Neutrophil (primary cell): ENCODE measurements around the gene RAC2.
A peak's percentile ranks its signal among the peaks of the same experiment; 100 is the strongest.

Experiments
- H3K27ac ChIP-seq: fragments of 200-600 bp; sonication (generic); 2 replicates; pipeline ENCODE4 v1.5.1; 2016; ENCODE audit warnings: mild to moderate bottlenecking, moderate library complexity
- H3K27me3 ChIP-seq: fragments of 200-600 bp; sonication (generic); 2 replicates; pipeline ENCODE4 v1.6.0; 2016; ENCODE audit warnings: mild to moderate bottlenecking
- H3K36me3 ChIP-seq: fragments of 200-600 bp; sonication (generic); 2 replicates; pipeline ENCODE4 v1.5.1; 2017
- H3K4me1 ChIP-seq, 2 experiments: fragments of 200-600 bp in 1 of 2; sonication (generic) in 1 of 2; 1 replicate in 1 of 2; 2 replicates in 1 of 2; pipeline versions ENCODE4 v1.5.1 to v1.6.1; 2013 to 2016; ENCODE audit warnings: low read depth in 1 of 2, low read length in 1 of 2, mild to moderate bottlenecking in 1 of 2, moderate library complexity in 1 of 2; ENCODE audit not compliant: control insufficient read depth in 1 of 2, insufficient read depth in 1 of 2
- H3K4me3 ChIP-seq, 2 experiments: fragments of 200-600 bp in 1 of 2; sonication (generic) in 1 of 2; 1 replicate in 1 of 2; 2 replicates in 1 of 2; pipeline ENCODE4 v1.5.1; 2013 to 2016; ENCODE audit warnings: low read depth in 1 of 2, low read length in 1 of 2, mild to moderate bottlenecking in 1 of 2, moderate library complexity in 1 of 2
- H3K9me3 ChIP-seq: fragments of 200-600 bp; sonication (generic); 2 replicates; pipeline ENCODE4 v1.5.1; 2016
- TF ChIP-seq, protein P1 (sequence below): fragments of 200-600 bp; sonication (generic); IDR thresholded peaks from 2 replicates; pipeline ENCODE4 v1.5.1; 2016; ENCODE audit warnings: antibody characterized with exemption

The RAC2 gene

DNA sequence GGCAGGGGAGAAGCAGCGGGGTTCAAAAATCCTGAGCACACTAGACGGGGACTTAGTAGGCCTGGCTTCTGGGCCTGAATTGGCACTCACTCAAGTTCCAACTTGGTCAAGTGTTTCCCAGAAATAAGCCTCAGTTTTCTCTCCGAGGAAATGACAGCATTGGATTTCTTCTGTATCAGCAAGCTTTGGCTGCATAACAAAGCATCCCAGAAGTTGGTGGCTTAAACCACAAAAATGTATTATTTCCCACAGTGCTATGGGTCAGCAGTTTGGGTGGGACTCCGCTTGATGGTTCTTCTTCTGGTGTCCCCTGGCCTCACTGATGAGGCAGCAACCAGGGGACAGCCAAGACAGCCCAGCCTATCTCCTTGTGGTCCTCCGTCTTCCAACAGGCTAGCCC is 36.6 kb upstream of the RAC2 start:
- TF ChIP-seq, protein P1, sequence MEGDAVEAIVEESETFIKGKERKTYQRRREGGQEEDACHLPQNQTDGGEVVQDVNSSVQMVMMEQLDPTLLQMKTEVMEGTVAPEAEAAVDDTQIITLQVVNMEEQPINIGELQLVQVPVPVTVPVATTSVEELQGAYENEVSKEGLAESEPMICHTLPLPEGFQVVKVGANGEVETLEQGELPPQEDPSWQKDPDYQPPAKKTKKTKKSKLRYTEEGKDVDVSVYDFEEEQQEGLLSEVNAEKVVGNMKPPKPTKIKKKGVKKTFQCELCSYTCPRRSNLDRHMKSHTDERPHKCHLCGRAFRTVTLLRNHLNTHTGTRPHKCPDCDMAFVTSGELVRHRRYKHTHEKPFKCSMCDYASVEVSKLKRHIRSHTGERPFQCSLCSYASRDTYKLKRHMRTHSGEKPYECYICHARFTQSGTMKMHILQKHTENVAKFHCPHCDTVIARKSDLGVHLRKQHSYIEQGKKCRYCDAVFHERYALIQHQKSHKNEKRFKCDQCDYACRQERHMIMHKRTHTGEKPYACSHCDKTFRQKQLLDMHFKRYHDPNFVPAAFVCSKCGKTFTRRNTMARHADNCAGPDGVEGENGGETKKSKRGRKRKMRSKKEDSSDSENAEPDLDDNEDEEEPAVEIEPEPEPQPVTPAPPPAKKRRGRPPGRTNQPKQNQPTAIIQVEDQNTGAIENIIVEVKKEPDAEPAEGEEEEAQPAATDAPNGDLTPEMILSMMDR, result no peak

GRCh38 chr22:37279331-37280181 is 35.5 kb upstream of the RAC2 start:
- TF ChIP-seq, protein P1, result no peak
- H3K9me3 ChIP-seq, result no peaks in the 10 kb centered on the region
- H3K36me3 ChIP-seq, result no peaks in the 10 kb centered on the region
- peak overlapping the region; percentile 30 for H3K27ac ChIP-seq
- H3K4me3 ChIP-seq, result no peak overlapping the region
- H3K4me1 ChIP-seq, result peaks cover 21 to 48% of the 10 kb centered on the region in 2 experiments
- no peaks in the 10 kb centered on the region for H3K27me3 ChIP-seq

More for the DNA sequence above, 36.6 kb upstream of the RAC2 start:
- Histone ChIP-seq H3K27ac (no peak overlapping the region), H3K4me1 (peaks cover 29 to 50% of the 10 kb centered on the region in 2 experiments), H3K9me3 (no peaks in the 10 kb centered on the region), H3K27me3 (no peaks in the 10 kb centered on the region), H3K36me3 (peaks cover 4% of the 10 kb centered on the region), H3K4me3 (no peak overlapping the region)

DNA sequence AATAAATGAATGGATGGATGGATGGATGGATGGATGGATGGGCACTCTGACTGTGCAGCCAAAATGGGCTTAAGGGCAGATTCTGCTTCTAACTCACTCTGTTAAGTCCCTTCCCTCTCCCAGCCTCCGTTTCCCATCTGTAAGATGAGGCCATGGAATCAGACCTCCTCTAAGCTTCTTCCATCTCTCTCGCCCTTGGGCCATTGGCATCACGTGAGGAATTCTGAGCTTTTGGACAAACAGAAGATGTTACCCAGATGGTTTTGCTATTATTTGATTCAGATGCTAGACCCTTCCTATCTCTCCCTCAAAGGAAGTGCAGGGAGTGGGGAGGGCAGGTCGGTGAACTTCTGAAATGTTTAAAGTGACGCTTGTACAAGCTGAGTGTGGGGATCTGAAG is 34.2 kb upstream of the RAC2 start:
- TF ChIP-seq, protein P1, result no peak
- Histone ChIP-seq H3K4me1 (peaks cover 24 to 42% of the 10 kb centered on the region in 2 experiments), H3K36me3 (no peaks in the 10 kb centered on the region), H3K27me3 (no peaks in the 10 kb centered on the region), H3K27ac (no peak overlapping the region), H3K9me3 (no peaks in the 10 kb centered on the region), H3K4me3 (no peak overlapping the region)

GRCh38 chr22:37277384-37277783 is 33.3 kb upstream of the RAC2 start:
- no peaks in the 10 kb centered on the region for H3K9me3 ChIP-seq
- H3K36me3 ChIP-seq, result no peaks in the 10 kb centered on the region
- no peak overlapping the region for H3K4me3 ChIP-seq
- H3K27me3 ChIP-seq, result no peaks in the 10 kb centered on the region
- H3K4me1 ChIP-seq, result peaks cover 24 to 34% of the 10 kb centered on the region in 2 experiments
- TF ChIP-seq, protein P1, result no peak
- no peak overlapping the region for H3K27ac ChIP-seq

DNA sequence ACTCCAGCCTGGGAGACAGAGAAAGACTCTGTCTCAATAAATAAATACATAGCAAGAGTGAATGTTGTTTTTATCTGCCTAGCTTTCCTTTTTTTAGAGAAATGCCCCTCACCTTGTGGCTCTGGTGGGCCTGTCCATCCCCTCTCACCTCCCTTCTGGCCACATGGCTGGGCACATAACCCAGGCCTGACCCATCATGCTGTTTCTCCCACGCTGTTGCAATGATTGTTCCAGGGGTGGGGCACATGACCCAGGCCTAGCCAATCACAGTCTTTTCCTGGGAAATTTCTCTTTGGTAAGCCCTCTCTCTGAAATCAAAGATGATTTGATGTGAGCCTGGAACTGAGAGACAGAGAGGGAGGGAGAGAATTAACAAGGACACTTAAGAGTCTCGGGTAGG is 32.7 kb upstream of the RAC2 start:
- Histone ChIP-seq H3K4me3 (no peak overlapping the region), H3K9me3 (no peaks in the 10 kb centered on the region), H3K4me1 (peaks cover 23 to 34% of the 10 kb centered on the region in 2 experiments), H3K27ac (no peak overlapping the region), H3K36me3 (no peaks in the 10 kb centered on the region), H3K27me3 (no peaks in the 10 kb centered on the region)
- TF ChIP-seq, protein P1, result no peak
